WERI-Rb-1 (cell line): ENCODE results near the gene ITGB4.

Source experiments
- DNase-seq: peaks from one replicate; pipeline ENCODE4 v3.0.0-alpha.2; 2020
- H3K27ac ChIP-seq: fragments of 250-450 bp; sonication (Bioruptor Pico); 2 replicates; pipeline ENCODE4 v1.5.1; 2020; ENCODE audit warnings: mild to moderate bottlenecking, moderate library complexity
- H3K27me3 ChIP-seq: fragments of 250-450 bp; sonication (Bioruptor Pico); 2 replicates; pipeline ENCODE4 v1.5.1; 2021; ENCODE audit warnings: mild to moderate bottlenecking, low read depth, moderate library complexity; ENCODE audit not compliant: insufficient read depth, severe bottlenecking
- H3K36me3 ChIP-seq: fragments of 250-450 bp; sonication (Bioruptor Pico); 2 replicates; pipeline ENCODE4 v1.5.1; 2020; ENCODE audit warnings: mild to moderate bottlenecking, moderate library complexity
- H3K4me3 ChIP-seq: 2 replicates; pipeline ENCODE4 v1.5.1; 2011; ENCODE audit warnings: low read depth, mild to moderate bottlenecking, control low read depth, low read length
- H3K9me3 ChIP-seq: fragments of 250-450 bp; sonication (Bioruptor Pico); 2 replicates; pipeline ENCODE4 v1.5.1; 2021; ENCODE audit warnings: mild to moderate bottlenecking, moderate library complexity; ENCODE audit not compliant: severe bottlenecking
- TF ChIP-seq, protein P1 (sequence below): IDR thresholded peaks from 2 replicates; pipeline ENCODE4 v1.5.1; 2011; ENCODE audit warnings: low read depth, mild to moderate bottlenecking, control low read depth, inconsistent platforms, low read length

Gene ITGB4

DNA sequence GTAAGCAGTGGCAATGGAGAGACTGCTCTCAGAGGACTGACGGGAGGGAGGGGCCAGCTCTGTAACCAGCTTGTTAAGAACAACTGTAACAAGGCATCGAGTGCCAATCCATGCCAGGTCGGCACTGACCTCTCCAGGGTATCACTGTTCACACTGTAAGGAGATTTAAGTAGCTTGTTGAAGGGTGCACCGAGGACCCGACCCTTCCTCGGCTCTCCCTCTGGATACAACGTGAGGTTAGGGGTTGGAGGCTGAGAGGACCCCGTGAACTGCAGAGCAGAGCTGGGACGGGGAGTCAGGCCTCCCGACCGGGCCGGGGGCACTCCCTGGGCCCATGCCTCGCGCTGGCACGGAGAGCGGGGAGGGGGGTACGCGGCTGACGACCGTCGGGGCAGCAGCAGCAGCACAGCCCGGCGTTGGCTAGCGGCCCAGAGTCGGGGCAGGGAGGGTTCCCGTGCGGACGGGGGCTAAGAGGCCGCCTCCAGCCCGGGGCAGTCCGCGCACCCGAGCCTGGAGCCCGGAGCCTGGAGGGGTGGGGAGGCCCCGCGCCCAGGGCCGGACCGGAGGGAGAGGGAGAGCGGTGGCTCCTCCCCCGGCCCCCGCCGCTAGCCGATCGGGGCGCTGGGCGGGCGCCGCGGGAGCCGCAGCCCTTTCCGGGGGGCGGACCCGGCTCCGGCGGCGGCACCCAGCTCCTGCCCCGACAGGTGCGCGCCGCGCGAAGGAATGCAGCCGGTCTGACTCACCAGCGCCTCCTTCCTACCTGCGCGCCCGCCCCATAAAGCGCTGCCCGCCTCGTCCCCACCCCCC lies at the start of gene ITGB4:
TSS of gene ITGB4 (plus strand) at position 804 of the 807 bp plus-strand sequence. CDS start 3,245 bp downstream, outside the sequence.
- Histone ChIP-seq H3K9me3 (no peaks in the 10 kb centered on the region), H3K27ac (no peak within 1 kb of the TSS), H3K36me3 (no peaks in the 10 kb centered on the region), H3K4me3 (peak within 1 kb of the TSS; percentile 50), H3K27me3 (peaks cover 61% of the 10 kb centered on the region)
- TF ChIP-seq, protein P1, sequence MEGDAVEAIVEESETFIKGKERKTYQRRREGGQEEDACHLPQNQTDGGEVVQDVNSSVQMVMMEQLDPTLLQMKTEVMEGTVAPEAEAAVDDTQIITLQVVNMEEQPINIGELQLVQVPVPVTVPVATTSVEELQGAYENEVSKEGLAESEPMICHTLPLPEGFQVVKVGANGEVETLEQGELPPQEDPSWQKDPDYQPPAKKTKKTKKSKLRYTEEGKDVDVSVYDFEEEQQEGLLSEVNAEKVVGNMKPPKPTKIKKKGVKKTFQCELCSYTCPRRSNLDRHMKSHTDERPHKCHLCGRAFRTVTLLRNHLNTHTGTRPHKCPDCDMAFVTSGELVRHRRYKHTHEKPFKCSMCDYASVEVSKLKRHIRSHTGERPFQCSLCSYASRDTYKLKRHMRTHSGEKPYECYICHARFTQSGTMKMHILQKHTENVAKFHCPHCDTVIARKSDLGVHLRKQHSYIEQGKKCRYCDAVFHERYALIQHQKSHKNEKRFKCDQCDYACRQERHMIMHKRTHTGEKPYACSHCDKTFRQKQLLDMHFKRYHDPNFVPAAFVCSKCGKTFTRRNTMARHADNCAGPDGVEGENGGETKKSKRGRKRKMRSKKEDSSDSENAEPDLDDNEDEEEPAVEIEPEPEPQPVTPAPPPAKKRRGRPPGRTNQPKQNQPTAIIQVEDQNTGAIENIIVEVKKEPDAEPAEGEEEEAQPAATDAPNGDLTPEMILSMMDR, result peak; percentile 41; the same call in 1 of the 2 replicates
- peak; percentile 62 for DNase-seq

DNA sequence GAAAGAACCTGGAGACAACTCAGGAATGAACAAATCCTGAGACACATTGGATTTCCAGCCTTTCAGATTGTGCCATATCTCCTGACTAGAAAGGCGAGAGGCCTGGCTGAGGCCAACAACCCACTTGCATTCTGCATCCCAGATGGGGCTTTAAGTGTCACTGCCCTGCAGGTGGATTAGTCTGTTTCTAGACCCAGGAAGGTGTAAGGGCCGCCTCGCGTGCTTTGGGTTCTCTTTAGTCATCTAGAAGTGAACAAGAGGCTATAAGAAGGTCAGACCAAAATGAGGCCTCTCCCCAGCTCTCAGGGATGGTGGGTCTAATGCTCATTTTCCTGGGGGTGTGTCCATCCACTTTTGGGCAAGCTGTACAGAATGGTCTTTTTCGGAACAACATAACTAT lies 49.2 kb upstream of the ITGB4 start:
- no peaks in the 10 kb centered on the region for H3K27me3 ChIP-seq
- H3K27ac ChIP-seq, result no peak overlapping the region
- peaks cover 81% of the 10 kb centered on the region for H3K36me3 ChIP-seq
- H3K9me3 ChIP-seq, result no peaks in the 10 kb centered on the region
- no peak for DNase-seq
- H3K4me3 ChIP-seq, result no peak overlapping the region
- TF ChIP-seq, protein P1, result no peak

DNA sequence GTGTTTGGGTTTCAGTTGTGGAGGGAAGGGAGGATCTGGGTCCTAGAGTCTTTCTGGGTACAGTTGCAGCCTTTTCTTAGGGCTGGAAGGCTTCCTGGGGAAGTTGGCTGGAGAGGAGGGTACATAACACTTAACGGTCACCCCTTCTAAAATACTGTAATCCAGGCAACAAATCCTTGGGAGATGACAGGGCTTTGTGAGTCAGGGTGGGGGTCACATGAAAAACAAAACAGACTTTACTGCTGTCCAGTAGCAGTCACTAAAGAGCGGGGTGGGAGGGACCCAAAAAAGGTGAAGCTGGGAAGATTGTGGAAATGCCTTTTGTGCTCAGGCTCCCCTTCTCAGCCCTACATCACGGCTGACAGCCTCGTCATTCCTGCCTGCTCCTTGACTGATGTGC lies 47.8 kb upstream of the ITGB4 start:
- no peak overlapping the region for H3K27ac ChIP-seq
- DNase-seq, result no peak
- H3K9me3 ChIP-seq, result no peaks in the 10 kb centered on the region
- TF ChIP-seq, protein P1, result no peak
- H3K27me3 ChIP-seq, result no peaks in the 10 kb centered on the region
- peaks cover 83% of the 10 kb centered on the region for H3K36me3 ChIP-seq
- H3K4me3 ChIP-seq, result no peak overlapping the region

DNA sequence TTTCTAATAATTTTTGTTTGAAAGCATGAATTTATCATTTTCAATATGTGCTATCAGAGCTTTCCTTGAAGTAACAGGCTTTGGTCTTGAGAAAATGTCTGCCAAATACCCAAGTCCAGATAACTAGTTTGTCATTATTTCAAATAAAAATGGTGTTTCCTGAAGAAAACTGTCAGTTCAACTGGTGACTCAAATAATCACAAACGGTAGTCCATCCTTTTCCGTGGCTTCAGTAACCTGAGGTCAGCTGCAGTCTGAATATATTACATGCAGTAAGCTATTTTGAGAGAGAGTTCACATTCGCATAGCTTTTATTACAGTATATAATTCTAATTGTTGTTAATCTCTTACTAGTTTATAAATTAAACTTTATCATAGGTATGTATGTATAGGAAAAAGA lies 44.8 kb upstream of the ITGB4 start:
- Histone ChIP-seq H3K9me3 (no peaks in the 10 kb centered on the region), H3K36me3 (peaks cover 79% of the 10 kb centered on the region), H3K27ac (no peak overlapping the region), H3K4me3 (no peak overlapping the region), H3K27me3 (no peaks in the 10 kb centered on the region)
- TF ChIP-seq, protein P1, result no peak
- no peak for DNase-seq

DNA sequence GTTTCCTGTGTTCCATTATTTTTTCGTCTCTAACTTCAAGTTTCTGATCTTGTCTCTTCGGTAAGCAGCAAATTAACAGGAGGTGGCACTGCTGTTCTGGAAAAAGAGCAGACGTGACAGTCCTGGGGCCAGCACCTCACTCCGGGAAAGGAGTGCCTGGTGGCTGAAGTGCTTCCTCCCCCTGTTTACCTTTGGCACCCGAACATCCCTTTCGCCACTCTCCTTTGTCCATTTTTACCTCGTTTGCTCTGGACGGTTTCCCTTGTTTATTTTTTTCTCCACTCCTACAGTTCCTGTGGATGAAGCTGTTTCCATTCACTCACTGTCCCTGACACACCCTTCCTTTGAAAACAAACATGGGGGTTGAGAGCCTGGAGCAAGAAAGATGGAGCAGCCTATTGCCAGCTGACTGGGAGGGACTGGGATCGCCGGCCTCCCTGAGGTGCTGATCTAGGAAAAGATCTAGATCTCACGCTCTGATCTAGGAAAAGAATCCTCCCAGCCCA lies 41.5 kb upstream of the ITGB4 start:
- peaks cover 61% of the 10 kb centered on the region for H3K36me3 ChIP-seq

More for the DNA sequence above, 41.5 kb upstream of the ITGB4 start:
- Histone ChIP-seq H3K27ac (no peak overlapping the region), H3K9me3 (no peaks in the 10 kb centered on the region), H3K4me3 (no peak overlapping the region), H3K27me3 (no peaks in the 10 kb centered on the region)
- DNase-seq, result no peak
- TF ChIP-seq, protein P1, result no peak
